DND-41 (cell line): ENCODE measurements around the gene RNASE8.
"Not testable (repeated sequence)": the region's sequence is repeated elsewhere in the genome, so short reads cannot be mapped to it uniquely, and the experiment has no call there.

Experiments
- ATAC-seq: fragments of 200-7000 bp; cut with Tn5 transposase; 3 replicates; pipeline ENCODE4 v1.9.1; 2021; ENCODE audit warnings: low read depth; ENCODE audit not compliant: insufficient read depth
- DNase-seq: peaks from one replicate; pipeline ENCODE4 v3.0.0-alpha.2; 2020
- H2AFZ ChIP-seq: 2 replicates; pipeline ENCODE4 v1.6.0; 2012; ENCODE audit warnings: low read depth, low read length
- H3K27ac ChIP-seq: 2 replicates; pipeline ENCODE4 v1.5.1; 2012; ENCODE audit warnings: low read length, inconsistent platforms
- H3K27me3 ChIP-seq: fragments of 200-600 bp; sonication (generic); 2 replicates; pipeline ENCODE4 v1.6.0; 2012; ENCODE audit warnings: low read length, mild to moderate bottlenecking, inconsistent platforms; ENCODE audit not compliant: insufficient read depth, poor library complexity
- H3K36me3 ChIP-seq: 2 replicates; pipeline ENCODE4 v1.5.1; 2012; ENCODE audit warnings: low read length, inconsistent platforms; ENCODE audit not compliant: insufficient read depth
- H3K4me1 ChIP-seq: 2 replicates; pipeline ENCODE4 v1.5.1; 2012; ENCODE audit warnings: mild to moderate bottlenecking, low read length; ENCODE audit not compliant: insufficient read depth
- H3K4me2 ChIP-seq: 2 replicates; pipeline ENCODE4 v1.6.0; 2012; ENCODE audit warnings: mild to moderate bottlenecking, moderate library complexity, low read length, inconsistent platforms; ENCODE audit not compliant: insufficient read depth
- H3K4me3 ChIP-seq, 2 experiments: fragments of 200-600 bp in 1 of 2; shearing (Covaris generic) in 1 of 2; 2 replicates each; pipeline ENCODE4 v1.5.1; 2012 to 2016; ENCODE audit warnings: inconsistent platforms in 2 of 2, low read length in 2 of 2, mild to moderate bottlenecking in 2 of 2, low read depth in 1 of 2, moderate library complexity in 1 of 2
- H3K79me2 ChIP-seq: 2 replicates; pipeline ENCODE4 v1.6.0; 2012; ENCODE audit warnings: low read length, inconsistent platforms; ENCODE audit not compliant: insufficient read depth
- H3K9ac ChIP-seq: 2 replicates; pipeline ENCODE4 v1.6.0; 2012; ENCODE audit warnings: low read depth, mild to moderate bottlenecking, inconsistent platforms, low read length, moderate library complexity
- H3K9me3 ChIP-seq: 2 replicates; pipeline ENCODE4 v1.5.1; 2012; ENCODE audit warnings: low read length, moderate library complexity, mild to moderate bottlenecking, inconsistent platforms; ENCODE audit not compliant: insufficient read depth, severe bottlenecking
- H4K20me1 ChIP-seq: 2 replicates; pipeline ENCODE4 v1.6.0; 2012; ENCODE audit warnings: low read length; ENCODE audit not compliant: insufficient read depth
- EZH2 ChIP-seq: IDR thresholded peaks from 3 replicates; pipeline ENCODE4 v1.6.1; 2012; ENCODE audit warnings: borderline replicate concordance, low read depth, mild to moderate bottlenecking, moderate library complexity, low read length, inconsistent platforms; ENCODE audit not compliant: severe bottlenecking
- TF ChIP-seq, protein P1 (sequence below): IDR thresholded peaks from 2 replicates; pipeline ENCODE4 v1.5.1; 2012; ENCODE audit warnings: borderline replicate concordance, low read length, moderate library complexity, mild to moderate bottlenecking; ENCODE audit not compliant: poor library complexity, severe bottlenecking; ENCODE audit errors: extremely low read depth

RNASE8 gene

DNA sequence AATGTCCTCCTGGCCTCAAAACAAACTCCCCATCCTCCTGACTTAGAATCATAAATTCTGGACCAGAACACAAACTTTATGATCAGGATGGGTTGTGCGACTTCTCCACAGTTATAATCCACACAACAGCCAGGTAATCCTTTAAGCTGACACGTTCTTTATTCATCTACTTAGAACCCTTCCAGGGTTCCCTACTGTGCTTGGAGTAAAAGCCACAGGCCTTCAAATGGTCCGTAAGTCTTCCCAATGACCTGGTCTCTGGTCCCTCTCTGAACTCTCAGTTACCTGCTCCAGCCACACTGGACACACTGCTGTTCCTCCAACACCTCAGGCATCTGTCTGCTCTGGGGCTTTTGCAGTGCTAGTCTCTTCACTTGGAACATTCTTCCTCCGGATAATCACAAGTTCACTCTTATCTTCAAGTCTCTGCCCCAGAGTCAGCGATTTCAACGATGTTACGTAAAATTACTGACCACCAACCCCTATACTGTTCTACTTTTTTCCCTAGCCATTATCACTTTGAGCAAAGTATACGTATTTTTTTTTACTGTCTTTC, 17.2 kb upstream of the RNASE8 start:
- no peak for TF ChIP-seq EZH2
- TF ChIP-seq, protein P1, sequence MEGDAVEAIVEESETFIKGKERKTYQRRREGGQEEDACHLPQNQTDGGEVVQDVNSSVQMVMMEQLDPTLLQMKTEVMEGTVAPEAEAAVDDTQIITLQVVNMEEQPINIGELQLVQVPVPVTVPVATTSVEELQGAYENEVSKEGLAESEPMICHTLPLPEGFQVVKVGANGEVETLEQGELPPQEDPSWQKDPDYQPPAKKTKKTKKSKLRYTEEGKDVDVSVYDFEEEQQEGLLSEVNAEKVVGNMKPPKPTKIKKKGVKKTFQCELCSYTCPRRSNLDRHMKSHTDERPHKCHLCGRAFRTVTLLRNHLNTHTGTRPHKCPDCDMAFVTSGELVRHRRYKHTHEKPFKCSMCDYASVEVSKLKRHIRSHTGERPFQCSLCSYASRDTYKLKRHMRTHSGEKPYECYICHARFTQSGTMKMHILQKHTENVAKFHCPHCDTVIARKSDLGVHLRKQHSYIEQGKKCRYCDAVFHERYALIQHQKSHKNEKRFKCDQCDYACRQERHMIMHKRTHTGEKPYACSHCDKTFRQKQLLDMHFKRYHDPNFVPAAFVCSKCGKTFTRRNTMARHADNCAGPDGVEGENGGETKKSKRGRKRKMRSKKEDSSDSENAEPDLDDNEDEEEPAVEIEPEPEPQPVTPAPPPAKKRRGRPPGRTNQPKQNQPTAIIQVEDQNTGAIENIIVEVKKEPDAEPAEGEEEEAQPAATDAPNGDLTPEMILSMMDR: no peak
- Histone ChIP-seq H3K9ac (no peak overlapping the region), H3K9me3 (no peaks in the 10 kb centered on the region), H2AFZ (no peak overlapping the region), H3K4me2 (no peak overlapping the region), H4K20me1 (no peaks in the 10 kb centered on the region), H3K27ac (no peak overlapping the region), H3K27me3 (peaks cover 6% of the 10 kb centered on the region), H3K4me3 (no peak overlapping the region), H3K79me2 (no peaks in the 10 kb centered on the region), H3K4me1 (0 out of 2 replicates have a peak, but pooled peaks cover 6% of the 10 kb centered on the region), H3K36me3 (no peaks in the 10 kb centered on the region)
- DNase-seq (no peak), ATAC-seq (no peak)

DNA sequence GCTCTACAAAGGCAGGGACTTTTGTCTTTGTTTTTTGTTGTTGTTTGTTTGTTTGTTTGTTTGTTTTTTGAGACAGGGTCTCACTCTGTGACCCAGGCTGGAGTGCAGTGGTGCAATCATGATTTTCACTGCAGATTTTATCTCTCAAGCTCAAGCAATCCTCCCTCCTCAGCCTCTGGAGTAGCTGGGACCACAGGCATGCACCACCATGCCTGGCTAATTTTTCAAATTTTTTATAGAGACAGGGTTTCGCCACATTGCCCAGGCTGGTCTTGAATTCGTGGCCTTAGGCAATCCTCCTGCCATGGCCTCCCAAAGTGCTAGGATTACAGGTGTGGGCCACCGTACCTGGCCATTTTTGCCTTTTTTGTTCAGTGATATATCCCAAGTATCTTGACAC, 16.7 kb upstream of the RNASE8 start:
- H3K4me2 ChIP-seq, ATAC-seq, H3K9ac ChIP-seq: not testable (repeated sequence)

DNA sequence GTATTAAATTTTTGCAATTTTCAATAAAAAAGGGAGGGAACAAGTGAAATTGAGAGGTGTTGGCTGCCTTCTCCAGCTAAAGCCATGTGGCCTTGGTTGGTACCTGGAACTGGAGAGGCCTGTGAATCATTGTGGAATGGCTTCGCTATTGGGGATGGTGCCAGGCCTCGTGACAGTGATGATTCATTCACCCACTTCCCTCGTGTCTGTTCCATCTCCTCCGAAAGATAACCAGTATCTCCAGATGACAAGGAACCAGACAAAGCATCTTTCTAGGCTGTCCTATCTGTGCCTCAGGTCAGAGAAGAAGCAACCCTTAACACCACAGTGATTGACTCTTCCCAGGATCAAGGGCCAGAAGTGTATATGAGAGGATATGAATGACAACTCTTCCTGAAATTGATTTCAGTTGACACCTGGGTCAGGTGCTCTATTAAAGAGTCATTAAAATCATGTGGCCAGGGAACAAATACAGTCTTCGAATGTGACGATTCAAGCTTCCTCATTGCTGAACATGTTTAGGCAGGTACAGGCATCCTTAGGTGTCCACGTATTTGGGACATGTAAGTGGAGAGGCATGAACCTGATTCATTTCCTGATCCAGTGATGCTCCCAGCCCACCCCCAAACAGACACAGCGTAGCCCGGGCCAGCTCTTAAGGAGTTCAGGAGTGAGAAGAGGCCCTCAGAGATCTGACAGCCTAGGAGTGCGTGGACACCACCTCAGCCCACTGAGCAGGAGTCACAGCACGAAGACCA, 15.8 kb upstream of the RNASE8 start, which contains the start of gene RNASE7:
TSS of gene RNASE7 (plus strand) at position 687 of the 758 bp plus-strand sequence. CDS start 631 bp downstream, outside the sequence.
- Histone ChIP-seq H3K4me2 (no peak within 1 kb of the TSS), H3K9ac (no peak within 1 kb of the TSS), H3K36me3 (no peaks in the 10 kb centered on the region), H4K20me1 (no peaks in the 10 kb centered on the region), H3K4me1 (0 out of 2 replicates have a peak, but pooled peaks cover 6% of the 10 kb centered on the region), H3K27me3 (peaks cover 13% of the 10 kb centered on the region), H3K9me3 (no peaks in the 10 kb centered on the region), H2AFZ (no peak within 1 kb of the TSS), H3K27ac (no peak within 1 kb of the TSS), H3K4me3 (no peak within 1 kb of the TSS), H3K79me2 (no peaks in the 10 kb centered on the region)
- TF ChIP-seq, protein P1: no peak
- TF ChIP-seq EZH2: no peak
- DNase-seq: no peak
- ATAC-seq: no peak

More for the DNA sequence above, 16.7 kb upstream of the RNASE8 start:
- H4K20me1 ChIP-seq, DNase-seq, H2AFZ ChIP-seq, H3K9me3 ChIP-seq, H3K4me1 ChIP-seq, H3K4me3 ChIP-seq, H3K27ac ChIP-seq, H3K36me3 ChIP-seq, H3K27me3 ChIP-seq, H3K79me2 ChIP-seq: not testable (repeated sequence)

DNA sequence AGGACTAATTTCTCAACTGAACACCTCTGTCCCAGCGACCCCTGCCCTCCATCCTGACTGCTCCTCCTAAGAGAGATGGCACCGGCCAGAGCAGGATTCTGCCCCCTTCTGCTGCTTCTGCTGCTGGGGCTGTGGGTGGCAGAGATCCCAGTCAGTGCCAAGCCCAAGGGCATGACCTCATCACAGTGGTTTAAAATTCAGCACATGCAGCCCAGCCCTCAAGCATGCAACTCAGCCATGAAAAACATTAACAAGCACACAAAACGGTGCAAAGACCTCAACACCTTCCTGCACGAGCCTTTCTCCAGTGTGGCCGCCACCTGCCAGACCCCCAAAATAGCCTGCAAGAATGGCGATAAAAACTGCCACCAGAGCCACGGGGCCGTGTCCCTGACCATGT, 14.7 kb upstream of the RNASE8 start:
- Histone ChIP-seq H3K36me3 (no peaks in the 10 kb centered on the region), H3K4me2 (no peak overlapping the region), H3K4me1 (0 out of 2 replicates have a peak, but pooled peaks cover 6% of the 10 kb centered on the region), H4K20me1 (no peaks in the 10 kb centered on the region), H3K4me3 (no peak overlapping the region), H3K9me3 (no peaks in the 10 kb centered on the region), H3K9ac (no peak overlapping the region), H3K27ac (no peak overlapping the region), H3K27me3 (peaks cover 19% of the 10 kb centered on the region), H2AFZ (no peak overlapping the region), H3K79me2 (no peaks in the 10 kb centered on the region)
- TF ChIP-seq EZH2: no peak
- TF ChIP-seq, protein P1: no peak
- no peak for DNase-seq
- ATAC-seq: no peak
